NCI-H748 (cell line): ENCODE measurements around the gene KDM5B.

ENCODE experiments used
- DNase-seq: peaks from one replicate; lab custom pipeline; 2025; ENCODE audit not compliant: unreplicated experiment; lab: John Stamatoyannopoulos, UW

KDM5B gene

GRCh38 chr1:202688401-202688800, 119.8 kb downstream of the KDM5B start:
- no peak for DNase-seq

- DNase-seq, result no peak
These were observed 120.4 kb downstream of the KDM5B start for GRCh38 chr1:202687798-202688197.

- no peak for DNase-seq
These were observed 120.9 kb downstream of the KDM5B start for GRCh38 chr1:202687370-202687769.

GRCh38 chr1:202685641-202686040, 122.6 kb downstream of the KDM5B start:
- DNase-seq, result no peak

GRCh38 chr1:202684716-202685115, 123.5 kb downstream of the KDM5B start:
- no peak for DNase-seq

- DNase-seq, result no peak
These were observed 125.2 kb downstream of the KDM5B start for GRCh38 chr1:202683029-202683428.

- DNase-seq, result no peak
These were observed 125.7 kb downstream of the KDM5B start for GRCh38 chr1:202682477-202682876.

GRCh38 chr1:202681736-202682420, 126.3 kb downstream of the KDM5B start:
- DNase-seq, result no peak

- DNase-seq, result no peak
These were observed 127.5 kb downstream of the KDM5B start for GRCh38 chr1:202680586-202681352.

- DNase-seq, result no peak
These were observed 128.6 kb downstream of the KDM5B start for GRCh38 chr1:202679406-202680177.

GRCh38 chr1:202677433-202677832, 130.8 kb downstream of the KDM5B start:
- no peak for DNase-seq
